ENCODE results near the gene RARS1. TPM values are rescaled to one million over a fixed set of nuclear protein-coding genes. Genes with fewer than 3 reads are reported as not detected.

RARS1 gene
- total RNA-seq: 91.1 and 91.2 TPM in 2 replicates

GRCh38 chr5:168486136-168486879, at the start of gene RARS1:
TSS of gene RARS1 (plus strand) at chr5:168486471. CDS start at chr5:168486499, 28 bp downstream.
- peak; percentile 58 for DNase-seq (ENCODE audit: extremely low read depth, low read depth, low spot score)

DNA sequence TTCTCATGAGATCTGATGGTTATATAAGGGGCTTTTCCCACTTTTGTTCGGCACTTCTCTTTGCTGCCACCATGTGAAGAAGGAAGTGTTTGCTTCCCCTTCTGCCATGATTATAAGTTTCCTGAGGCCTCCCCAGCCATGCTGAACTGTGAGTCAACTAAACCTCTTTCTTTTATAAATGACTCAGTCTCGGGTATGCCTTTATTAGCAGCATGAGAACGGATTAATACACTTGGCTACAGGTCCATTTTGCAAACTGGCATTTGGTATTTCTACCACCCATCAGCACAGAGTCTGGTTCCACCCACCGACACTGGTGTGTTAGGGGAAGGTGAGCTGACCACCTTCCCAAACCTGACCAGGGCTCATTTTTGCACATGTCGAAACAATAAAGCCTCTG, 47.9 kb upstream of the RARS1 start:
- DNase-seq (ENCODE audit: extremely low read depth, low read depth, low spot score): no peak

GRCh38 chr5:168443533-168443932, 42.7 kb upstream of the RARS1 start:
- DNase-seq (ENCODE audit: extremely low read depth, low read depth, low spot score): no peak

DNA sequence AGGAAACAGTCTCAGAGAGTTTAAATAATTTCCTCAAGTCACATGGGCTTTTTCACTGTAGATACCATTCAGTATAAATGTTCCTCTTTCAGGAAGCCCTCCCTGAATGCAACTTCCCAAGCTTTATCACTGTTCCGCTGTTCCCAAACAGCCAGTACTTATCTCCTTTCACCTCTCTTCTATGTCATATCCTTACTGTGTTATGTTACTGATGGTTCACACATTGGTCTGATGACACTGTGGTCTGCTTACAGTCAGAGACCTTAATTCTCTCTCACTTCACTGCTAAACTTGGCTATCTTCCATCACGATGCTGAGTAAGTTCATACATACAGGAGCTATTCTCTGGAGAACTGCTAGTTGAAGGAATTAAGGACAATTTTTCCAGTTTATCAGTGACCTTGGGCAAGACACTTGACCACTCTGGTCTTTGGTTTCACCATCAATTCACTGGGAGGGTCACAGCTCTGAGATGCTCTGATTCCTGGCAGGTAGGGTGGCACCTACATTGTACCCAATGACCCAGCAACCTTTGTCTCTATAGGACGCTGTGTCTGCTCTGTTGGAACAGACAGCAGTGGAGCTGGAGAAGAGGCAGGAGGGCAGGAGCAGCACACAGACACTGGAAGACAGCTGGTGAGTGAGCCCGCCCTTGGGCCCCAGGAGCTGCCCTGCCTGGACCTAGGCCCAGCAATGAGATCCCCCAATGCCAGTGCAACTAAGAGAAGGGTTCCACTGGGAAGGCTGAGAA, 42.1 kb upstream of the RARS1 start:
- DNase-seq (ENCODE audit: extremely low read depth, low read depth, low spot score): no peak

DNA sequence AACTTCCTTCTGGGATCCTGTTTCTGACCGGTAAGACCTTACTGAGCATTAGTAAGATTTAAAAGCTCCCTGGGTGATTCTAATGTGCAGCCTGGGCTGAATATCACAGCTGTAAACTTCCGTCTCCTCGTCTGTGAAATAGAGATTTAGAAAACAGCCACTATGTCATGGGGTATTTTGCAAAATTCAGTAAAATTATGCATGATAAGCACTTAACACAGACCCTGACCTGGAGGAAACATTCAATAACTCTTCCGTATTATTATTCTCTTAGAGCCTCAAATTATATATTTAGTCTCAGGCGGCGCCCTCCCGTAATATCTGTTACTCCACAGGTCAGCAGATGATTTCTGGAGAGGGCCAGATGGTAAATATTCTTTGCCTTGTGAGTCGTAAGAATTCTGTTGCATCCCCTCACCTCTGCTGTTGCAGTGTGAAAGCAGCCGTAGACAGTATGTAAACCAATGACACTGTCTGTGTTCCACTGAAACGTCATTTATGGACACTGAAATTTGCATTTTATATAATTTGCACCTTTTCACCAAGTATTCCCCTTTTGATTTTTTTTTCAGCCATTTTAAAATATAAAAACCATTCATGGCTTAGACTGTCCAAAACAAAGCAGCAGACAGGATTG, 39.2 kb upstream of the RARS1 start:
- no peak for DNase-seq (ENCODE audit: extremely low read depth, low read depth, low spot score)

GRCh38 chr5:168447808-168448207, 38.5 kb upstream of the RARS1 start:
- DNase-seq (ENCODE audit: extremely low read depth, low read depth, low spot score): no peak

DNA sequence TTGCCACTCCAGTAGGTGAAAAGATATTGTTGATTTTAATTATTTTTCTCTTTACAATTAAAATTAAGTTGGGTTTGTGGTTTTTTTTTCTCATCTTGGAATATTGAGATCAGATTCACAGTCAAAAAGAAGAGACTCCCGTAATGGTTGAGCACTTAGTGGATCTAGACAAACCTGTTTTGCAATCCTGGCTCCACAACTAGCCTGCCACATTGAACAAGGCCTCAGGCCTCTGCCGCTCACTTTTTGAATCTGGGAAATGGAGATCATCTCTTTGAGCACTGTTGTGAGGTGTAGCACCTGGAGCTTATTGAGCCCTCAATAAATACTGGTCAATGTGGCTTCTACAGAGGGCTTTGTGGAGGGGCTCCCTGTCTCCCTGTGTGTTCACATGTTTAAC, 37.1 kb upstream of the RARS1 start:
- no peak for DNase-seq (ENCODE audit: extremely low read depth, low read depth, low spot score)

DNA sequence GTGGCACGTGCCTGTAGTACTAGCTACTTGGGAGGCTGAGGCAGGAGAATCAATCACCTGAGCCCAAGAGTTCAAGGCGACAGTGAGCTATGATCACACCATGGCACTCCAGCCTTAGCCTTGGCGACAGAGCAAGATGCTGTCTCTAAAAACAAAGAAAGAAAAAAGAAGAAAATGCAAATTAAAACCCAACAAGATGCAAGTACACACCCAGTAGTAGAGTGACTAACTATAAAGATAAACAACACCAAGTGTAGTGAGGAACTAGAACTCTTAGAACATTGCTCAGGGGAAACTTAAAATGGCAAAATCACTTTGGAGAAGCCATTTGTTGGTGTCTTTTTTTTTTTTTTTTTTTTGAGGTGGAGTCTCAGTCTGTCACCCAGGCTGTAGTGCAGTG, 34.7 kb upstream of the RARS1 start:
- DNase-seq (ENCODE audit: extremely low read depth, low read depth, low spot score): no peak

GRCh38 chr5:168455201-168455600, 31.1 kb upstream of the RARS1 start:
- DNase-seq (ENCODE audit: extremely low read depth, low read depth, low spot score): no peak

DNA sequence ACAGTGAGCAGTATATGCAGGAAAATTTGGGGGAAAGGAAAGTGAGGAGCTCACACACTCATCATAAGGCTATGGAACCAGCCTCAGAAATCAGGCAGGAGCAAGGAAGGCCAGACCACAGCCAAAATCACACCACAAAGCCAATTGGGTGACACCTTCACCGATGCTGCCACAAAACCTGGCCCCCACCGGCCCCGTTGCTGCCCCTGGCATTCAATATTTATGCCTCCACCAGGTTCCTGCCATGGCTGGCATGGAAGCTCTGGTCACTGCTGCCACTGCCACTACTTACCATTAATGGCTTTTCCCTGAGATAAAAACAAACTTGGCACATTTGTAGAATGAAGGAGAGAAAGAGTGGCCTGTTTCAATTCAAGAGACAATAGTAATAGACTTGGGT, 28.7 kb upstream of the RARS1 start:
- no peak for DNase-seq (ENCODE audit: extremely low read depth, low read depth, low spot score)

- DNase-seq (ENCODE audit: extremely low read depth, low read depth, low spot score): no peak
Observed at GRCh38 chr5:168460606-168461005, 25.7 kb upstream of the RARS1 start.

GRCh38 chr5:168463081-168463480, 23.2 kb upstream of the RARS1 start:
- no peak for DNase-seq (ENCODE audit: extremely low read depth, low read depth, low spot score)

DNA sequence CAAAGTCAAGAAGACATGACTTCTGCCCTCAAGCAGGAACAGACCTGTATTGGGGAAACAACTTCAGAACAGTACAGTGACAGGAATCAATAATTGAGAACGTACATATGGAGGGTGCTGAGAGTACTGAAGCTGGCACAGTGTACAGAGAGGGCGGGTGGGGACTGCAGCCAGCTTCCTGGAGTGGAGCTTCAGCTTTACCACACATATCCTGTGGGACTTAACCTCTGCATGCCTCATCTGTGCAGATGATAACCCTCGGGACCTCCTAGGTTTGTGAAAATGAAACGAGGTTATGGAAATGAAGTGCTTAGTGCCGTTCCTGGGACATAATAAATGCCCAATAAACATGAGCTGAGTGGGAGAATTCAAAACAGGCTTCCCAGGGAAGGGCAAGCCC, 22.1 kb upstream of the RARS1 start:
- no peak for DNase-seq (ENCODE audit: extremely low read depth, low read depth, low spot score)

DNA sequence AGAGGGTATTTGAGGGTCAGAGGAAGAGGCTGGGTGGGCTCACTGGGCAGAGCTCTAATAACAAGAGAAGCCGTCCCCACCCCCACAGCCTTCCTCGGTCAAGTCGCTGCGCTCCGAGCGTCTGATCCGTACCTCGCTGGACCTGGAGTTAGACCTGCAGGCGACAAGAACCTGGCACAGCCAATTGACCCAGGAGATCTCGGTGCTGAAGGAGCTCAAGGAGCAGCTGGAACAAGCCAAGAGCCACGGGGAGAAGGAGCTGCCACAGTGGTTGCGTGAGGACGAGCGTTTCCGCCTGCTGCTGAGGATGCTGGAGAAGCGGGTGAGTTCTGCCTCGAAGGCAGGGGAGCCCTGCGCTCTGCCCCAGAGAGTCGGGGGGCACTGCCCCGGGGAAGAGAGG, 21.6 kb upstream of the RARS1 start:
- DNase-seq (ENCODE audit: extremely low read depth, low read depth, low spot score): no peak

DNA sequence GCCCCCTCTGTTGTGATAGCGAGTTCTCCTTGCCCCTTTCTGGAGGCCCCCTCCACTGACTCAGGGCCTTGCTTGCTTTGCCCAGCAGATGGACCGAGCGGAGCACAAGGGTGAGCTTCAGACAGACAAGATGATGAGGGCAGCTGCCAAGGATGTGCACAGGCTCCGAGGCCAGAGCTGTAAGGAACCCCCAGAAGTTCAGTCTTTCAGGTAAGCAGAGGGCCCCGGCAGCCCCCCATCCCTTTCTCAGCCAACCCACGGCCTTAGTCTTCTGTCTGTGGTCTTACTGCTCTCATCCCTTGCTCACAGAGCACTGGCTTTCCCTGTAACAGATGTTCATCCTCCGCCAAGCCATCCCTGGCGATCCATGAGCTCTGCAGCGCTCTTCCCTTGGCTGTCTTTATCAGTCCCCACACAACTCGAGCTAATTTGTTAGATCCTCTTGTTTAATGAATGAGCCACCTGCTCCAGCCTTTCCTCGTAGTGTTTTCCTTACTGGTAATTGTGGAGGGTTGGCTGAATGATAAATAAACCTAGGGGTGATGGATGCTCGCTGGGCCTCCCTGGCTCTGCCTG, 18.4 kb upstream of the RARS1 start:
- DNase-seq (ENCODE audit: extremely low read depth, low read depth, low spot score): no peak

GRCh38 chr5:168468836-168469235, 17.4 kb upstream of the RARS1 start:
- no peak for DNase-seq (ENCODE audit: extremely low read depth, low read depth, low spot score)

GRCh38 chr5:168469816-168470215, 16.5 kb upstream of the RARS1 start:
- no peak for DNase-seq (ENCODE audit: extremely low read depth, low read depth, low spot score)

- no peak for DNase-seq (ENCODE audit: extremely low read depth, low read depth, low spot score)
Observed at GRCh38 chr5:168471785-168472184, 14.5 kb upstream of the RARS1 start.

- DNase-seq (ENCODE audit: extremely low read depth, low read depth, low spot score): no peak
Observed at GRCh38 chr5:168472329-168472728, 13.9 kb upstream of the RARS1 start.

DNA sequence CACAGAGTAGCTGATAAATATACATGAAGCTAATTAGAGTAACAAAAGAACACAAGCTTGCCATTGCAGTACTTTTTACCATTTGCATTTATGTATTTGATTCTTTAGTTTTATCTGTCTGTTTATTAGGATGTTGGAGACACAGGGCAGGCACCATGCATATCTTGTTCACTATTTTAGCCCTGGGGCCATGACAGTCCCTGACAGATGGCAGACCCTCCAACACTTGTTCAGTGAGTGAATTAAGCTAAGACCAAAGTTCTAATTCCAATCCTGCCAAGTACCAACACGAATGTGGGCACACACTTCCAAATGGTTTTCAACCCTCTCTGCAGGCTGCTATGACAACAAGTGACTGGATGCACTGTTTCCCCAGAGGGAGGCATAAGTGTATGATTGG, 12.0 kb upstream of the RARS1 start:
- no peak for DNase-seq (ENCODE audit: extremely low read depth, low read depth, low spot score)

DNA sequence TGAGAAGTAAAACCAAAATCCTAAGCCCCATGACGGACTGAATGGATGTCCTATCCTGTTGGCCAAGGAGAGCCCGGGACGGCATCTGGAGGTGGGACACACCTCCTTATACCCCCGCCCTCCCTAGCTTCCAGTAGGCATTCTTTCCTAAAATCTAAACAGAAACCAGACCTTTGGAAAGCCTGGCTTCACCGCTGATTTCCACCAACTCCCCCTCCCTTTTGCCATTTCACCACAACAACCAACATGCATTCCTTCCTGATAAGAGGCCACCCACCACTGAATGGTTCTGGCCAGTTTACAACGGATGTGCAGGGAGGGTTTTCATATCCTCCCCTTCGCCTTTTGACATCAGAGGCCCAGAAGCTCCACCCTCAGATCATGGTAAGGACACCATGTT, 9.2 kb upstream of the RARS1 start:
- no peak for DNase-seq (ENCODE audit: extremely low read depth, low read depth, low spot score)

DNA sequence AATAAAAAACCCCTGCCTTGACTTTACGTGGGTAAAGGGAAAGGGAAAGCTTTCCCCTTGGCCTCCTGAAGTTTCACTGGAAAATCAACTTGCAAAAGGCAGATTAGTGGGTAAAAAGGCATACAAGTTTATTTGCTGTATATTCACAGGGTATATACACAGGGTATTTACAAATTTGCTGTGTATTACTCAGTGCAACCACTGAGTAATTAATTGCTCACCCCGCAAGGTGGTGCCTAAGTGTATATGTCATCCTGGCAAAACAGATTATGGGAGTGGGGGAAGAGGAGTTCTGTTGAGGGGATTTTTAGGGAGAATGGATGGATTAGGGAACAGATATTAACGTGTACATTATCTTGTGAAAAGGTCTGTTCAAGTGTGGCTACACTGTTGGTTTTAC, 7.1 kb upstream of the RARS1 start:
- DNase-seq (ENCODE audit: extremely low read depth, low read depth, low spot score): no peak

Data from glomerular endothelial cell (primary cell).